Erythroblast (primary cell): Measurements from ENCODE around the gene ELP4.

ENCODE experiments used
- GATA1 ChIP-seq: IDR thresholded peaks from 2 replicates; pipeline ENCODE4 v1.6.1; 2011; ENCODE audit warnings: low read depth, mild to moderate bottlenecking, control low read depth, low read length, moderate library complexity
- POLR2A ChIP-seq: IDR thresholded peaks from 2 replicates; pipeline ENCODE4 v1.6.1; 2011; ENCODE audit warnings: mild to moderate bottlenecking, low read length

- no peak for TF ChIP-seq POLR2A
- no peak for TF ChIP-seq GATA1
Measured at GRCh38 chr11:31689559-31689958, 180.0 kb downstream of the ELP4 start.
